H1 (cell line): Measurements from ENCODE around the gene TSPAN9. TPM values are rescaled to one million over a fixed set of nuclear protein-coding genes. Genes with fewer than 3 reads are reported as not detected.

Source experiments
- EGR1 ChIP-seq: IDR thresholded peaks from 2 replicates; pipeline ENCODE4 v1.6.1; 2011; ENCODE audit warnings: low read depth, low read length, borderline replicate concordance
- FOSL1 ChIP-seq: IDR thresholded peaks from 2 replicates; pipeline ENCODE4 v1.6.1; 2011; ENCODE audit warnings: mild to moderate bottlenecking, low read depth, low read length, moderate library complexity; ENCODE audit not compliant: insufficient read depth
- HDAC6 ChIP-seq: IDR thresholded peaks from one replicate; pipeline ENCODE4 v1.7.1; 2012; ENCODE audit warnings: low read depth, mild to moderate bottlenecking, inconsistent platforms, low read length, moderate library complexity
- JUN ChIP-seq: IDR thresholded peaks from 2 replicates; pipeline ENCODE4 v1.6.1; 2011; ENCODE audit warnings: low read depth, mild to moderate bottlenecking, improper control_type of control experiment, low read length
- JUND ChIP-seq: IDR thresholded peaks from 2 replicates; pipeline ENCODE4 v1.6.1; 2011; ENCODE audit warnings: mild to moderate bottlenecking, improper control_type of control experiment, low read length
- KDM5A ChIP-seq: fragments of 200-600 bp; IDR thresholded peaks from 2 replicates; pipeline ENCODE4 v1.7.1; 2012; ENCODE audit warnings: mild to moderate bottlenecking, low read length, inconsistent platforms, mixed read lengths
- SP1 ChIP-seq: IDR thresholded peaks from 2 replicates; pipeline ENCODE4 v1.6.1; 2011; ENCODE audit warnings: low read depth, low read length
- ZNF274 ChIP-seq: IDR thresholded peaks from 2 replicates; pipeline ENCODE4 v1.7.0; 2012; ENCODE audit warnings: low read length, borderline replicate concordance; ENCODE audit errors: extremely low read depth
- polyA plus RNA-seq, 7 experiments: library from polyadenylated mRNA; depleted of rRNA in 3 of 7; stranded (reverse) in 5 of 7; unstranded in 2 of 7; fragments of >200 nt in 5 of 7; fragments of 200-250 nt in 2 of 7; gene quantifications; 1 replicate in 5 of 7; 2 replicates in 1 of 7; 4 replicates in 1 of 7; pipeline versions ENCODE4 v1.2.1 to v1.2.3, GENCODE V29; 2011 to 2013; ENCODE audit warnings: missing spikeins in 2 of 7, mixed read lengths in 2 of 7
- total RNA-seq: library from RNA; stranded (reverse); fragmentation: NEBNext Ultra II Directional; extraction: Animal tissue kit (Norgen Biotek cat#: 25700); gene quantifications from 2 replicates; pipeline ENCODE4 v1.2.1, GENCODE V29; 2021

TSPAN9 gene
- total and polyA plus RNA-seq, 2 of the 8 experiments (the other 6 are each of a cell fraction or from before 2014, with no cell fraction given): 11.5 to 29.1 TPM

GRCh38 chr12:3289702-3290101 lies 212.5 kb downstream of the TSPAN9 start (continued):
- TF ChIP-seq FOSL1: no peak
- TF ChIP-seq HDAC6: no peak
- TF ChIP-seq EGR1: no peak
- no peak for TF ChIP-seq SP1
- no peak for TF ChIP-seq KDM5A
- TF ChIP-seq JUN: no peak
- TF ChIP-seq ZNF274: no peak
- TF ChIP-seq JUND: no peak
